Endodermal cell (in vitro differentiated cells): ENCODE data around the gene SIX2. TPM values are rescaled to one million over a fixed set of nuclear protein-coding genes. Genes with fewer than 3 reads are reported as not detected.
A peak's percentile ranks its signal among the peaks of the same experiment; 100 is the strongest.

Experiments used
- DNase-seq: peaks from one replicate; pipeline ENCODE4 v3.0.0-alpha.2; 2017
- H3K27ac ChIP-seq: 2 replicates; pipeline ENCODE4 v1.5.1; 2013; ENCODE audit warnings: mild to moderate bottlenecking, low read depth, low read length, moderate library complexity
- H3K27me3 ChIP-seq: 2 replicates; pipeline ENCODE4 v1.6.1; 2013; ENCODE audit warnings: mild to moderate bottlenecking, low read length, moderate library complexity; ENCODE audit not compliant: insufficient read depth, control insufficient read depth, poor library complexity, severe bottlenecking
- H3K36me3 ChIP-seq: 2 replicates; pipeline ENCODE4 v1.7.0; 2013; ENCODE audit warnings: mild to moderate bottlenecking, low read length, moderate library complexity; ENCODE audit not compliant: control insufficient read depth, insufficient read depth
- H3K4me1 ChIP-seq: one replicate; pipeline ENCODE4 v1.7.0; 2013; ENCODE audit warnings: low read length; ENCODE audit not compliant: control insufficient read depth, insufficient read depth
- H3K4me3 ChIP-seq: 2 replicates; pipeline ENCODE4 v1.5.1; 2013; ENCODE audit warnings: mild to moderate bottlenecking, low read length, moderate library complexity
- H3K9ac ChIP-seq: 2 replicates; pipeline ENCODE4 v1.6.1; 2013; ENCODE audit warnings: mild to moderate bottlenecking, low read length, moderate library complexity; ENCODE audit not compliant: poor library complexity, severe bottlenecking; ENCODE audit errors: extremely low read depth
- H3K9me3 ChIP-seq: 2 replicates; pipeline ENCODE4 v1.6.1; 2013; ENCODE audit warnings: mild to moderate bottlenecking, low read length, moderate library complexity; ENCODE audit not compliant: control insufficient read depth
- H3K27ac Mint-ChIP-seq: 2 replicates; pipeline ENCODE4 v1.8.0; 2020; ENCODE audit warnings: mixed read lengths
- H3K27me3 Mint-ChIP-seq: 2 replicates; pipeline ENCODE4 v1.8.0; 2021; ENCODE audit warnings: mild to moderate bottlenecking, mixed read lengths; ENCODE audit not compliant: insufficient read depth
- H3K36me3 Mint-ChIP-seq: 2 replicates; pipeline ENCODE4 v1.8.0; 2020; ENCODE audit warnings: low read depth, mixed read lengths
- H3K4me1 Mint-ChIP-seq: 2 replicates; pipeline ENCODE4 v1.8.0; 2020; ENCODE audit warnings: mixed read lengths
- H3K4me3 Mint-ChIP-seq: 2 replicates; pipeline ENCODE4 v1.8.0; 2020; ENCODE audit warnings: mild to moderate bottlenecking, moderate library complexity, mixed read lengths
- H3K9me3 Mint-ChIP-seq: 2 replicates; pipeline ENCODE4 v1.8.0; 2020; ENCODE audit warnings: mild to moderate bottlenecking, mixed read lengths
- WGBS, 2 experiments: methylation state at CpG; one replicate each; pipeline versions ENCODE4 v1.1.5 to v1.1.7; 2013; ENCODE audit warnings: missing lambda C conversion rate in 2 of 2, mixed read lengths in 1 of 2; ENCODE audit not compliant: insufficient coverage in 1 of 2, insufficient read length in 1 of 2; 5-methylcytosine and 5-hydroxymethylcytosine counted together
- total RNA-seq, 2 donors: library from RNA; stranded (reverse); fragmentation: NEBNext Ultra II Directional in 1 of 2; extraction: Animal tissue kit (Norgen Biotek cat#: 25700) in 1 of 2; gene quantifications; 2 replicates in 1 of 2; 3 replicates in 1 of 2; pipeline ENCODE4 v1.2.1, GENCODE V29; 2021
- TF ChIP-seq, protein P1 (sequence below): fragments of 200-600 bp; sonication (generic); conservative IDR thresholded peaks from 2 replicates; pipeline ENCODE4 v1.5.0; 2021; ENCODE audit warnings: antibody characterized with exemption, mild to moderate bottlenecking

The SIX2 gene
- total RNA-seq, 2 donors from 2014 or later: not detected

GRCh38 chr2:45008296-45009129 lies 739 bp downstream of the SIX2 start:
- DNase-seq: peak; percentile 80
- H3K9me3 ChIP-seq: no peaks in the 10 kb centered on the region
- WGBS, 2 experiments: 7 to 9% methylated on average over 42 to 75 of the region's 75 CpGs
- Mint-ChIP-seq H3K9me3 (no peaks in the 10 kb centered on the region), H3K27me3 (peaks cover 97% of the 10 kb centered on the region), H3K4me1 (peaks cover 18% of the 10 kb centered on the region), H3K36me3 (no peaks in the 10 kb centered on the region), H3K27ac (no peak overlapping the region), H3K4me3 (peak overlapping the region; percentile 34)
- peaks cover 4% of the 10 kb centered on the region for H3K4me1 ChIP-seq
- peaks cover 100% of the 10 kb centered on the region for H3K27me3 ChIP-seq
- H3K36me3 ChIP-seq: no peaks in the 10 kb centered on the region
- no peak overlapping the region for H3K27ac ChIP-seq
- TF ChIP-seq, protein P1, sequence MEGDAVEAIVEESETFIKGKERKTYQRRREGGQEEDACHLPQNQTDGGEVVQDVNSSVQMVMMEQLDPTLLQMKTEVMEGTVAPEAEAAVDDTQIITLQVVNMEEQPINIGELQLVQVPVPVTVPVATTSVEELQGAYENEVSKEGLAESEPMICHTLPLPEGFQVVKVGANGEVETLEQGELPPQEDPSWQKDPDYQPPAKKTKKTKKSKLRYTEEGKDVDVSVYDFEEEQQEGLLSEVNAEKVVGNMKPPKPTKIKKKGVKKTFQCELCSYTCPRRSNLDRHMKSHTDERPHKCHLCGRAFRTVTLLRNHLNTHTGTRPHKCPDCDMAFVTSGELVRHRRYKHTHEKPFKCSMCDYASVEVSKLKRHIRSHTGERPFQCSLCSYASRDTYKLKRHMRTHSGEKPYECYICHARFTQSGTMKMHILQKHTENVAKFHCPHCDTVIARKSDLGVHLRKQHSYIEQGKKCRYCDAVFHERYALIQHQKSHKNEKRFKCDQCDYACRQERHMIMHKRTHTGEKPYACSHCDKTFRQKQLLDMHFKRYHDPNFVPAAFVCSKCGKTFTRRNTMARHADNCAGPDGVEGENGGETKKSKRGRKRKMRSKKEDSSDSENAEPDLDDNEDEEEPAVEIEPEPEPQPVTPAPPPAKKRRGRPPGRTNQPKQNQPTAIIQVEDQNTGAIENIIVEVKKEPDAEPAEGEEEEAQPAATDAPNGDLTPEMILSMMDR: no peak
- peak overlapping the region; percentile 57 for H3K4me3 ChIP-seq
- no peak overlapping the region for H3K9ac ChIP-seq

DNA sequence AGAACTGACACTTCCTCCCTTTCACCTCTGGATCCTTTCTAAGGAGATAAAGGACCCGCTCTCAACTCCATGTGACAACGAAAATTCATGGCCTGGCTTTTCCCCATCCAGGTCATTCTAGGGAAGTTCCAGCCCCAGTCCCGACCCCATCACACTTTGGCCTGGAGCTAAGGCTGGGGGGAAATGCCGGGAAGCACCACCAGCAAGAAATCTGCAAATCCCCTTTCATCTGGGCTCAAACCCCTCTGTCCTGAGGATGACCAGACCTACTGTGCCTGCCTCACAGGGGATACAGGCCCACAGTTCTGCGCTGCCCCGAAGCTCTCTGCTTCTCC lies 1.3 kb downstream of the SIX2 start:
- Histone ChIP-seq H3K9ac (no peak overlapping the region), H3K27ac (no peak overlapping the region), H3K9me3 (no peaks in the 10 kb centered on the region), H3K36me3 (no peaks in the 10 kb centered on the region), H3K4me3 (no peak overlapping the region), H3K27me3 (peaks cover 100% of the 10 kb centered on the region), H3K4me1 (peaks cover 4% of the 10 kb centered on the region)
- Mint-ChIP-seq H3K36me3 (no peaks in the 10 kb centered on the region), H3K9me3 (no peaks in the 10 kb centered on the region), H3K4me3 (peak overlapping the region; percentile 34), H3K27me3 (peaks cover 97% of the 10 kb centered on the region), H3K4me1 (peaks cover 18% of the 10 kb centered on the region), H3K27ac (no peak overlapping the region)
- 25 to 40% methylated on average over 1 to 6 of the region's 6 CpGs for WGBS, 2 experiments
- DNase-seq: no peak
- TF ChIP-seq, protein P1: no peak

GRCh38 chr2:45006942-45007287 lies 2.3 kb downstream of the SIX2 start:
- Mint-ChIP-seq H3K4me1 (peaks cover 21% of the 10 kb centered on the region), H3K27me3 (peaks cover 97% of the 10 kb centered on the region), H3K4me3 (no peak overlapping the region), H3K9me3 (no peaks in the 10 kb centered on the region), H3K36me3 (no peaks in the 10 kb centered on the region), H3K27ac (no peak overlapping the region)
- H3K9ac ChIP-seq: no peak overlapping the region
- DNase-seq: no peak
- H3K4me1 ChIP-seq: peaks cover 4% of the 10 kb centered on the region
- no peaks in the 10 kb centered on the region for H3K36me3 ChIP-seq
- TF ChIP-seq, protein P1: no peak
- 10 to 37% methylated on average over 2 to 7 of the region's 7 CpGs for WGBS, 2 experiments
- no peak overlapping the region for H3K27ac ChIP-seq
- H3K27me3 ChIP-seq: peaks cover 100% of the 10 kb centered on the region
- no peak overlapping the region for H3K4me3 ChIP-seq
- H3K9me3 ChIP-seq: no peaks in the 10 kb centered on the region
